Upper lobe of left lung (tissue), 6 donors: ENCODE measurements around the gene PSMB7. TPM values are rescaled to one million over a fixed set of nuclear protein-coding genes. Genes with fewer than 3 reads are reported as not detected.

Experiments
- ATAC-seq, 2 donors: fragments of 200-7000 bp; cut with Tn5 transposase; one replicate each; pipeline ENCODE4 v1.9.1; 2022; ENCODE audit warnings: mild to moderate bottlenecking in 2 of 2, moderate library complexity in 2 of 2; ENCODE audit not compliant: low FRiP score in 2 of 2
- DNase-seq, 2 donors: peaks; one replicate each; pipeline ENCODE4 v3.0.0-alpha.2; 2019 to 2020
- H3K27ac ChIP-seq, 4 donors: fragments of 200-600 bp; sonication (generic); one replicate each; pipeline ENCODE4 v1.5.1; 2016 to 2019
- H3K27me3 ChIP-seq, 4 donors: fragments of 200-600 bp; sonication (generic); one replicate each; pipeline ENCODE4 v1.5.1; 2017 to 2019
- H3K36me3 ChIP-seq, 4 donors: fragments of 200-600 bp; sonication (generic); one replicate each; pipeline ENCODE4 v1.5.1; 2016 to 2019
- H3K4me1 ChIP-seq, 4 donors: fragments of 200-600 bp; sonication (generic); one replicate each; pipeline ENCODE4 v1.5.1; 2018 to 2019
- H3K4me3 ChIP-seq, 4 donors: fragments of 200-600 bp; sonication (generic); one replicate each; pipeline ENCODE4 v1.5.1; 2017 to 2019; ENCODE audit warnings: mild to moderate bottlenecking in 2 of 4, moderate library complexity in 1 of 4
- H3K9me3 ChIP-seq, 4 donors: fragments of 200-600 bp; sonication (generic); one replicate each; pipeline ENCODE4 v1.5.1; 2018 to 2019
- EP300 ChIP-seq, 4 donors: sonication (generic); formaldehyde crosslinking; IDR thresholded peaks; one replicate each; pipeline ENCODE4 v1.5.1; 2017; ENCODE audit warnings: antibody characterized with exemption in 4 of 4, control low read depth in 2 of 4
- POLR2A ChIP-seq, 4 donors: fragments of 450-650 bp; IDR thresholded peaks; one replicate each; pipeline ENCODE4 v1.5.1; 2016 to 2017; ENCODE audit warnings: antibody characterized with exemption in 4 of 4, mild to moderate bottlenecking in 2 of 4
- POLR2AphosphoS5 ChIP-seq, 2 donors: sonication (generic); formaldehyde crosslinking; IDR thresholded peaks; one replicate each; pipeline ENCODE4 v1.5.1; 2017; ENCODE audit warnings: antibody characterized with exemption in 2 of 2
- WGBS, 2 donors: methylation state at CpG; one replicate each; pipeline ENCODE4 v1.1.5; 2017 to 2018; 5-methylcytosine and 5-hydroxymethylcytosine counted together
- total RNA-seq, 6 donors: library from RNA; depleted of rRNA in 4 of 6; stranded (reverse); fragments of >200 nt in 4 of 6; gene quantifications; one replicate each; pipeline versions ENCODE4 v1.1.0 to v1.2.1, GENCODE V29; 2016 to 2021
- TF ChIP-seq, protein P1 (sequence below), 6 experiments: fragments of 450-650 bp in 4 of 6; fragments of 200-600 bp in 2 of 6; sonication (generic) in 2 of 6; IDR thresholded peaks; one replicate each; pipeline ENCODE4 v1.5.1; 2016 to 2019; ENCODE audit warnings: antibody characterized with exemption in 6 of 6
- donor health status: DM: no; HTN: no; CAD: no; lungs with moderate emphysema.
- donor health status: DM: no; HTN: yes; CAD: no; lungs with severe emphysema.

Gene PSMB7
- total RNA-seq, 6 donors from 2014 or later, result 17.8 to 112 (median 87.1) TPM

DNA sequence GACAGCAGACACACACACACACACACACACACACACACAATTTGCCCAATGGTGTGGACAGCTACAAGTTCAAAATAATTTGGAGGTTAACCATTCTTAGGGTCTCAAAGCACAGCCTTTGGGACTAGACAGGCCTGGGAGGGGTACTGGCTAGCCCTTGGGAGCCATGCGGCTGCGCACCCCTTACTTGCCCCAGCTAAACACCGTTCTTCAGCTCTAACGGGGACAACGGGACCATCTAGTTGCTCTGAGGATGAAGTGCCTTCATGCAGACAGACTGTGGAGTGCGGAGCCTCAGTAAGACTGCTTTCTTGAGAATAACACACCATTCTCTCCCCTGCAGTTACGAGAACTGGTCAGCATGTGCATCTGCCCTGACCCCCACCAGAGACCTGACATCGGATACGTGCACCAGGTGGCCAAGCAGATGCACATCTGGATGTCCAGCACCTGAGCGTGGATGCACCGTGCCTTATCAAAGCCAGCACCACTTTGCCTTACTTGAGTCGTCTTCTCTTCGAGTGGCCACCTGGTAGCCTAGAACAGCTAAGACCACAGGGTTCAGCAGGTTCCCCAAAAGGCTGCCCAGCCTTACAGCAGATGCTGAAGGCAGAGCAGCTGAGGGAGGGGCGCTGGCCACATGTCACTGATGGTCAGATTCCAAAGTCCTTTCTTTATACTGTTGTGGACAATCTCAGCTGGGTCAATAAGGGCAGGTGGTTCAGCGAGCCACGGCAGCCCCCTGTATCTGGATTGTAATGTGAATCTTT is 64.6 kb downstream of the PSMB7 start:
- Histone ChIP-seq H3K4me3 (no peak overlapping the region), H3K9me3 (no peaks in the 10 kb centered on the region), H3K27me3 (no peaks in the 10 kb centered on the region), H3K4me1 (no peaks in the 10 kb centered on the region), H3K27ac (no peak overlapping the region), H3K36me3 (peaks cover 19 to 99% (median 85%) of the 10 kb centered on the region in 4 donors)
- 95% methylated on average over 10 to 16 of the region's 16 CpGs for WGBS, 2 donors
- TF ChIP-seq POLR2AphosphoS5 (IDR thresholded peaks at IDR 0.05) (no peak), POLR2A (IDR thresholded peaks at IDR 0.05) (no peak), EP300 (IDR thresholded peaks at IDR 0.05) (no peak)
- ATAC-seq (no peak), DNase-seq (no peak)

DNA sequence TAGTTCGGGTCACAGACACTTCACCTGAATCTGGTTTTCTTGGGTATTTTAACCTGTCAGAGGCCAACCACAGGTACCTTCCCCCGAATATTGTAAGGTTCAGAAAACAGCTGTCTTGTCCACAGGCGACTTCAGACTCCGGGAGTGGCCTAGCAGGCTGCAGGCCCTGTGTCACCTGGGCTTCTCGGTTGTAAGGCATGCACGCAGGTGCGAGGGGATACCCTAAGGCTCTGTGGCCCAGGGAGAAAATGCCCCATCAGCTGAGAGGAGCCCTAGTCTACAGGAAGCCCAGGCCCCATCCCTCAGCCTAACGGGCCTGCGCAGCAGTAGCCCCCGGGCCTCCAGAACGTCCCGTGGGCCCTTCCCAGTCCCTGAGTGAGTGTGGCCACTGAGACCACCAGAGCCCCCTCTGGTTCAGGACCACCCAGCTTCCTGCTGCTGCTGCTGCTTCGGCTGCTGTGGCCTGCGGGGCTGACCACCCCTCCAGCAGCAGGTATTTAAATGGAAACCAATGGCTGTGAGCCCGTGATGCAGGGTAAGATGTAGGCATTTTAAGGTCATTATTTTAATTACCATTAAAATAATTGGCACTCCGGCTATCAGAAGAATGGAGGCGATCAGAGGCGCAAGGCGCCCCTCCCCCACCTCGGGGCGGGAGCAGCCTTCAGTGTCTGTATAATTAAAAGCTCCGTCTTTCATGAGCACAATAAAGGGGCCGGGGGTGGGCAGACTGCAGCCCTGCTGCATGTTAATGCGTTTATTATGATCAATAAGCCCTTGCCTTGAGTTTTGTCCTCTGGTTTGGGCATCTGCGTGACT is 65.4 kb downstream of the PSMB7 start:
- Histone ChIP-seq H3K27me3 (no peaks in the 10 kb centered on the region), H3K4me1 (no peaks in the 10 kb centered on the region), H3K4me3 (no peak overlapping the region), H3K9me3 (no peaks in the 10 kb centered on the region), H3K27ac (no peak overlapping the region), H3K36me3 (peaks cover 19 to 97% (median 87%) of the 10 kb centered on the region in 4 donors)
- 94% methylated on average over 17 to 25 of the region's 25 CpGs for WGBS, 2 donors
- peak in 1 of 2 donors; percentile 54 for DNase-seq
- TF ChIP-seq POLR2AphosphoS5 (IDR thresholded peaks at IDR 0.05) (no peak), EP300 (IDR thresholded peaks at IDR 0.05) (no peak), POLR2A (IDR thresholded peaks at IDR 0.05) (no peak)
- TF ChIP-seq, protein P1, sequence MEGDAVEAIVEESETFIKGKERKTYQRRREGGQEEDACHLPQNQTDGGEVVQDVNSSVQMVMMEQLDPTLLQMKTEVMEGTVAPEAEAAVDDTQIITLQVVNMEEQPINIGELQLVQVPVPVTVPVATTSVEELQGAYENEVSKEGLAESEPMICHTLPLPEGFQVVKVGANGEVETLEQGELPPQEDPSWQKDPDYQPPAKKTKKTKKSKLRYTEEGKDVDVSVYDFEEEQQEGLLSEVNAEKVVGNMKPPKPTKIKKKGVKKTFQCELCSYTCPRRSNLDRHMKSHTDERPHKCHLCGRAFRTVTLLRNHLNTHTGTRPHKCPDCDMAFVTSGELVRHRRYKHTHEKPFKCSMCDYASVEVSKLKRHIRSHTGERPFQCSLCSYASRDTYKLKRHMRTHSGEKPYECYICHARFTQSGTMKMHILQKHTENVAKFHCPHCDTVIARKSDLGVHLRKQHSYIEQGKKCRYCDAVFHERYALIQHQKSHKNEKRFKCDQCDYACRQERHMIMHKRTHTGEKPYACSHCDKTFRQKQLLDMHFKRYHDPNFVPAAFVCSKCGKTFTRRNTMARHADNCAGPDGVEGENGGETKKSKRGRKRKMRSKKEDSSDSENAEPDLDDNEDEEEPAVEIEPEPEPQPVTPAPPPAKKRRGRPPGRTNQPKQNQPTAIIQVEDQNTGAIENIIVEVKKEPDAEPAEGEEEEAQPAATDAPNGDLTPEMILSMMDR (IDR thresholded peaks at IDR 0.05), result no peak
- no peak for ATAC-seq

DNA sequence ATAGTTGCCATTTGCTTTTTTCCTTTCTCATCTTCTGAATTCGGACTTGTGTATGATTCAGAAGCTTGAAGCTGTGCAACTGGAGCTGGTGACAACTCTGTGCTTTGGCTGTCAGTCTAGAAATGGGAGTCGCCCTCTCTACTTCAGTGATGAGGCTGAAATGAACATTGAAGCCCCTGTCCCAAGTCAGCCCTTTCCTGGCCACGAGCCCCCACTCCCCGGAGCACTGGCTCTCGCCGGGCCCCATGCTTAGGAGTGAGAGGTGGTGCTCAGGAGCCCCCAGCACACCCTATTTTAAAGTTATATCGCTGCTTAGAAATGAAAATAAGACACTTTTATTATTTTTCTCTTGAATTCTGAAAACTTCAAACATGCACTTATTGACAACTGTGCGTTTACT is 66.0 kb downstream of the PSMB7 start:
- DNase-seq (peak in 1 of 2 donors; percentile 40), ATAC-seq (no peak)
- Histone ChIP-seq H3K4me3 (no peak overlapping the region), H3K27me3 (no peaks in the 10 kb centered on the region), H3K36me3 (peaks cover 19 to 98% (median 88%) of the 10 kb centered on the region in 4 donors), H3K9me3 (no peaks in the 10 kb centered on the region), H3K4me1 (no peaks in the 10 kb centered on the region), H3K27ac (no peak overlapping the region)
- TF ChIP-seq, protein P1 (IDR thresholded peaks at IDR 0.05), result no peak
- no peak for TF ChIP-seq POLR2A (IDR thresholded peaks at IDR 0.05)
- no peak for TF ChIP-seq POLR2AphosphoS5 (IDR thresholded peaks at IDR 0.05)
- no peak for TF ChIP-seq EP300 (IDR thresholded peaks at IDR 0.05)
- 92% methylated on average over 8 of the region's 8 CpGs for WGBS, 2 donors

DNA sequence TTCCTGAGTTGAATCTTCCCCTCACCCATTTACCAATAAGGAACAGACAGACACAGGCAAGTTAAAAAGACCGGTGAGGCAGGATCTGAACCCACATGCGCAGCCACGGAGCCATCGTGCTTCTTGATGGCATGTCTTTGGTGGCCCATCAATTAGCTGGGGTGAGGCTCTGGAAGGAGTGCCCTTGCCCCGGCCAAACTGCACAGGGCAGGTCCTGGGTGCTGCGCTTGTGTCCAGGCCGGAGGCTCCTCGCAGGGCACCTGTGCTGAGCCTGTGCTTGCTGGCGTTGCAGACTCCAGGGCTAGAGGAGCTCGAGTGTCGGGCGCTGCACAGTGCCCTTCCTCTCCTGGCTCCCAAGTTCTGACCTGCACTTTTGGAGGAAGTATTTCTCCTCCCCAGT is 66.4 kb downstream of the PSMB7 start:
- no peak overlapping the region for H3K4me3 ChIP-seq
- TF ChIP-seq POLR2AphosphoS5 (IDR thresholded peaks at IDR 0.05) (no peak), POLR2A (IDR thresholded peaks at IDR 0.05) (no peak), EP300 (IDR thresholded peaks at IDR 0.05) (no peak)
- TF ChIP-seq, protein P1 (IDR thresholded peaks at IDR 0.05), result no peak
- ATAC-seq (no peak), DNase-seq (peak in 1 of 2 donors; percentile 59)
- 90 to 91% methylated on average over 12 of the region's 12 CpGs for WGBS, 2 donors
- H3K27ac ChIP-seq, result no peak overlapping the region
- H3K27me3 ChIP-seq, result no peaks in the 10 kb centered on the region
- H3K9me3 ChIP-seq, result no peaks in the 10 kb centered on the region
- peaks cover 19 to 98% (median 88%) of the 10 kb centered on the region in 4 donors for H3K36me3 ChIP-seq
- no peaks in the 10 kb centered on the region for H3K4me1 ChIP-seq

DNA sequence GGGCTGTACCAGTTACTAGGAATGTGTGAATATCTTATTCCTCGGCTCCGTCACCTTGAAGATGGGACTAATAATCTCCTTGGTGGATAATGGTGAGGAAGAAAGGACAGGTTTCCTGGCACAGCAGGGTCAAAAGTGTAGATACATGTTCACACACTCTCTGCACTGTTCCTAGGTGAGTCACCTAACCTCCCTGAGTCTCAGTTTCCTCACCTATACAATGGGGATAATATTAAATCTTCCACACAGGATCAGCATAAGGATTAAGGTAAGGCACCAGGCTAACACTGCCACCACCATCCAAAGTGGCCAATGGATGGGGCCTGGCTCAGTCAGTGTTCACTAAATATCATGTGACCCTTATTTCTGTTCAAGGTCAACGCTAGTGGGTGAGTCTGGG is 66.9 kb downstream of the PSMB7 start:
- DNase-seq, result no peak
- Histone ChIP-seq H3K4me1 (peaks cover 0 to 2% (median under 1%) of the 10 kb centered on the region in 4 donors), H3K27me3 (no peaks in the 10 kb centered on the region), H3K36me3 (peaks cover 19 to 98% (median 87%) of the 10 kb centered on the region in 4 donors), H3K9me3 (no peaks in the 10 kb centered on the region), H3K4me3 (no peak overlapping the region), H3K27ac (no peak overlapping the region)
- WGBS, 2 donors, result 95 to 100% methylated on average over 3 of the region's 3 CpGs
- no peak for ATAC-seq
- TF ChIP-seq, protein P1 (IDR thresholded peaks at IDR 0.05), result no peak
- TF ChIP-seq POLR2A (IDR thresholded peaks at IDR 0.05) (no peak), EP300 (IDR thresholded peaks at IDR 0.05) (no peak)
